SIG-M5 treated with dmso at 0.1 percent for 504 hours (cell line): ENCODE results near the gene PGC.

ENCODE experiments used
- DNase-seq: peaks from one replicate; lab custom pipeline; 2025; ENCODE audit not compliant: unreplicated experiment; lab: John Stamatoyannopoulos, UW

Gene PGC

GRCh38 chr6:41702089-41702745, 45.0 kb downstream of the PGC start:
- no peak for DNase-seq

GRCh38 chr6:41700463-41701347, 46.5 kb downstream of the PGC start:
- DNase-seq, result no peak

- DNase-seq, result no peak
Observed at GRCh38 chr6:41699063-41699462, 48.1 kb downstream of the PGC start.

- DNase-seq, result no peak
Observed at GRCh38 chr6:41697861-41698781, 49.1 kb downstream of the PGC start.

GRCh38 chr6:41696788-41697187, 50.4 kb downstream of the PGC start:
- DNase-seq, result no peak

GRCh38 chr6:41695825-41696224, 51.4 kb downstream of the PGC start:
- DNase-seq, result no peak

- no peak for DNase-seq
Observed at GRCh38 chr6:41694815-41695526, 52.2 kb downstream of the PGC start.

- DNase-seq, result no peak
Observed at GRCh38 chr6:41693281-41694240, 53.6 kb downstream of the PGC start.

GRCh38 chr6:41692730-41693129, 54.5 kb downstream of the PGC start:
- DNase-seq, result no peak

- no peak for DNase-seq
Observed at GRCh38 chr6:41692080-41692675, 55.0 kb downstream of the PGC start.

- DNase-seq, result no peak
Observed at GRCh38 chr6:41691426-41692079, 55.6 kb downstream of the PGC start.

GRCh38 chr6:41690541-41691330, 56.5 kb downstream of the PGC start:
- DNase-seq, result no peak

GRCh38 chr6:41689171-41690008, 57.8 kb downstream of the PGC start:
- no peak for DNase-seq

- no peak for DNase-seq
Observed at GRCh38 chr6:41688256-41688965, 58.8 kb downstream of the PGC start.

GRCh38 chr6:41687501-41688175, 59.6 kb downstream of the PGC start:
- no peak for DNase-seq
